K562 (cell line): Measurements from ENCODE around the gene EFNA2. TPM values are rescaled to one million over a fixed set of nuclear protein-coding genes. Genes with fewer than 3 reads are reported as not detected.
A peak's percentile ranks its signal among the peaks of the same experiment; 100 is the strongest.

Experiments used
- ATF4 ChIP-seq: fragments of 450-650 bp; formaldehyde crosslinking; IDR thresholded peaks from 2 replicates; pipeline ENCODE4 v1.4.0; 2022; ENCODE audit warnings: mild to moderate bottlenecking, moderate library complexity
- BACH1 ChIP-seq: fragments of 200-800 bp; sonication (Bioruptor generic); IDR thresholded peaks from 2 replicates; pipeline ENCODE4 v1.6.1; 2016; ENCODE audit warnings: missing genetic modification characterization, missing compliant biosample characterization
- BHLHE40 ChIP-seq: IDR thresholded peaks from 2 replicates; pipeline ENCODE4 v1.6.1; 2011; ENCODE audit warnings: low read length, improper control_type of control experiment
- BRD4 ChIP-seq: fragments of 200-600 bp; sonication (generic); IDR thresholded peaks from 2 replicates; pipeline ENCODE4 v1.6.1; 2017; ENCODE audit warnings: inconsistent platforms
- CAMTA2 ChIP-seq: fragments of 250-450 bp; sonication (Bioruptor Pico); conservative IDR thresholded peaks from 2 replicates; pipeline ENCODE4 v1.5.1; 2022
- CBX5 ChIP-seq: IDR thresholded peaks from 2 replicates; pipeline ENCODE4 v1.6.1; 2014; ENCODE audit warnings: low read depth, borderline replicate concordance
- FOXA1 ChIP-seq: fragments of 450-650 bp; IDR thresholded peaks from 2 replicates; pipeline ENCODE4 v1.6.1; 2016; ENCODE audit warnings: mild to moderate bottlenecking, borderline replicate concordance
- FOXM1 ChIP-seq, 2 experiments: fragments of 450-650 bp in 1 of 2; sonication (generic) in 1 of 2; formaldehyde crosslinking in 1 of 2; IDR thresholded peaks; 2 replicates each; pipeline versions ENCODE4 v1.6.1 to v1.9.0; 2017 to 2022; ENCODE audit warnings: low read depth in 2 of 2, mild to moderate bottlenecking in 2 of 2, missing genetic modification reagents in 1 of 2, moderate library complexity in 1 of 2
- HDAC3 ChIP-seq: fragments of 450-650 bp; IDR thresholded peaks from 2 replicates; pipeline ENCODE4 v1.6.1; 2018; ENCODE audit warnings: borderline replicate concordance, mild to moderate bottlenecking, moderate library complexity; ENCODE audit not compliant: partially characterized antibody
- HNRNPLL ChIP-seq: fragments of 200-400 bp; formaldehyde crosslinking; IDR thresholded peaks from 2 replicates; pipeline ENCODE4 v1.6.1; 2017; ENCODE audit warnings: low read length, low read depth, mild to moderate bottlenecking; ENCODE audit not compliant: poor library complexity, severe bottlenecking
- IRF9 ChIP-seq: fragments of 450-650 bp; IDR thresholded peaks from 2 replicates; pipeline ENCODE4 v1.6.1; 2016; ENCODE audit warnings: missing biosample characterization, missing genetic modification characterization
- KLF13 ChIP-seq: fragments of 450-650 bp; IDR thresholded peaks from 2 replicates; pipeline ENCODE4 v1.6.1; 2016; ENCODE audit warnings: missing genetic modification characterization, low read depth, mild to moderate bottlenecking, missing compliant biosample characterization, moderate library complexity, borderline replicate concordance
- MAFF ChIP-seq: IDR thresholded peaks from 2 replicates; pipeline ENCODE4 v1.6.1; 2012; ENCODE audit warnings: low read length, improper control_type of control experiment
- RBFOX2 ChIP-seq: fragments of 200-400 bp; formaldehyde crosslinking; IDR thresholded peaks from 2 replicates; pipeline ENCODE4 v1.6.1; 2017; ENCODE audit warnings: low read depth, mild to moderate bottlenecking, low read length, moderate library complexity
- RFX1 ChIP-seq: fragments of 450-650 bp; IDR thresholded peaks from 2 replicates; pipeline ENCODE4 v1.6.1; 2016; ENCODE audit warnings: mild to moderate bottlenecking, moderate library complexity
- SREBF1 ChIP-seq: fragments of 150-350 bp; IDR thresholded peaks from 2 replicates; pipeline ENCODE4 v1.6.1; 2014; ENCODE audit warnings: antibody characterized with exemption, low read depth, low read length, borderline replicate concordance
- SRF ChIP-seq, 2 experiments: fragments of 250-450, 450-650 bp in 1 of 2; sonication (Bioruptor Pico) in 1 of 2; sonication (generic) in 1 of 2; formaldehyde crosslinking; IDR thresholded peaks; 2 replicates each; pipeline versions ENCODE4 v1.5.0 to v1.5.1; 2020 to 2022; ENCODE audit warnings: mild to moderate bottlenecking in 1 of 2, missing genetic modification reagents in 1 of 2
- SRSF7 ChIP-seq: fragments of 200-400 bp; formaldehyde crosslinking; optimal IDR thresholded peaks from 2 replicates; pipeline ENCODE3; 2017; ENCODE audit warnings: mild to moderate bottlenecking, low read depth, low read length
- USF2 ChIP-seq: sonication (generic); formaldehyde crosslinking; IDR thresholded peaks from 2 replicates; pipeline ENCODE4 v1.5.0; 2020; ENCODE audit warnings: missing genetic modification reagents
- VEZF1 ChIP-seq: fragments of 200-800 bp; sonication (Bioruptor generic); IDR thresholded peaks from 2 replicates; pipeline ENCODE4 v1.6.1; 2017; ENCODE audit warnings: missing genetic modification characterization, missing compliant biosample characterization
- XRCC5 ChIP-seq: fragments of 200-400 bp; formaldehyde crosslinking; IDR thresholded peaks from 2 replicates; pipeline ENCODE4 v1.6.1; 2017; ENCODE audit warnings: low read depth, mild to moderate bottlenecking, low read length
- ZBED1 ChIP-seq: IDR thresholded peaks from 2 replicates; pipeline ENCODE4 v1.6.1; 2014
- ZBTB7A ChIP-seq: IDR thresholded peaks from 2 replicates; pipeline ENCODE4 v1.6.1; 2011; ENCODE audit warnings: low read depth, mild to moderate bottlenecking, low read length, moderate library complexity, borderline replicate concordance; ENCODE audit not compliant: control insufficient read depth
- ZNF347 ChIP-seq: fragments of 450-650 bp; formaldehyde crosslinking; IDR thresholded peaks from 2 replicates; pipeline ENCODE4 v1.4.0; 2020; ENCODE audit warnings: low read depth, mild to moderate bottlenecking, moderate library complexity
- ZNF696 ChIP-seq: fragments of 250-450 bp; sonication (Bioruptor Pico); conservative IDR thresholded peaks from 2 replicates; pipeline ENCODE4 v1.4.0; 2020; ENCODE audit warnings: mild to moderate bottlenecking, moderate library complexity
- ZNF699 ChIP-seq: fragments of 250-450 bp; sonication (Bioruptor Pico); IDR thresholded peaks from 2 replicates; pipeline ENCODE4 v1.8.0; 2021; ENCODE audit warnings: mild to moderate bottlenecking, moderate library complexity; ENCODE audit not compliant: insufficient replicate concordance
- ZNF717 ChIP-seq: fragments of 250-450 bp; sonication (Bioruptor Pico); IDR thresholded peaks from 2 replicates; pipeline ENCODE4 v1.5.0; 2021
- polyA plus RNA-seq, 8 experiments: library from polyadenylated mRNA; depleted of rRNA in 4 of 8; stranded (reverse) in 5 of 8; unstranded in 3 of 8; fragments of >200 nt; fragmentation: Nextera tagmentation in 2 of 8; fragmentation: Illumina TruSeq in 1 of 8; extraction: Ambion mirVana in 2 of 8; extraction: Trizol in 1 of 8; gene quantifications; 2 replicates each; pipeline versions ENCODE4 v1.2.1 to v1.2.3, GENCODE V29; 2011 to 2014; ENCODE audit warnings: inconsistent platforms in 1 of 8, missing spikeins in 1 of 8
- total RNA-seq, 7 experiments: library from RNA; depleted of rRNA in 6 of 7; stranded (reverse); fragments of >200 nt in 6 of 7; fragmentation: Illumina TruSeq in 2 of 7; extraction: Trizol in 2 of 7; gene quantifications; 2 replicates each; pipeline versions ENCODE4 v1.2.1 to v1.2.3, GENCODE V29; 2011 to 2021; ENCODE audit warnings: low replicate concordance in 1 of 7

EFNA2 gene
- total and polyA plus RNA-seq, 9 of the 15 experiments (the other 6 are each of a cell fraction or from before 2014, with no cell fraction given) = 0.11 to 0.44 (median 0.15) TPM; not detected in 6

- TF ChIP-seq IRF9 (tag) (no peak), BACH1 (tag) (no peak), RBFOX2 (peak; percentile 100), XRCC5 (no peak), CBX5 (no peak), SREBF1 (0 out of 2 replicates have a peak, but pooled peaks have one; percentile 13), BHLHE40 (peak; percentile 68; the same call in 1 of the 2 replicates), ZNF717 (CRISPR knock-in tag) (no peak), VEZF1 (CRISPR knock-in tag) (peak; percentile 100), SRSF7 (no peak), FOXM1 (IDR thresholded peaks at IDR 0.05; ENCODE audit: low read depth) (no peak), FOXM1 (CRISPR knock-in tag; IDR thresholded peaks at IDR 0.05; ENCODE audit: low read depth) (0 out of 2 replicates have a peak, but pooled peaks have one; percentile 39), ZNF696 (CRISPR knock-in tag) (no peak), CAMTA2 (no peak), HDAC3 (no peak), HNRNPLL (peak; percentile 69), ZNF699 (no peak), ZNF347 (CRISPR knock-in tag) (no peak), USF2 (CRISPR knock-in tag) (no peak), ZBTB7A (peak; percentile 64; the same call in 1 of the 2 replicates), MAFF (no peak), FOXA1 (no peak), RFX1 (no peak), ZBED1 (no peak), KLF13 (tag) (peak; percentile 40; the same call in 1 of the 2 replicates), BRD4 (no peak; the same call in 1 of the 2 replicates), SRF (CRISPR knock-in tag; IDR thresholded peaks at IDR 0.05) (peak in 1 of 2 experiments; percentile 63; a peak in 2 of 4 replicates), ATF4 (no peak)
These were observed 16.6 kb upstream of the EFNA2 start, which contains the start of gene CIRBP (continued) for GRCh38 chr19:1269065-1269477.
